HEK293T (cell line): ENCODE results near the gene UBXN4.
"Not testable (repeated sequence)": the region's sequence is repeated elsewhere in the genome, so short reads cannot be mapped to it uniquely, and the experiment has no call there.

Experiments used
- FOXM1 ChIP-seq: fragments of 450-650 bp; IDR thresholded peaks from 2 replicates; pipeline ENCODE4 v1.6.1; 2017; ENCODE audit warnings: mild to moderate bottlenecking, borderline replicate concordance
- L3MBTL2 ChIP-seq: fragments of 450-650 bp; conservative IDR thresholded peaks from 2 replicates; pipeline ENCODE4 v1.6.1; 2016; ENCODE audit warnings: mild to moderate bottlenecking
- SP1 ChIP-seq: fragments of 450-650 bp; IDR thresholded peaks from 2 replicates; pipeline ENCODE4 v1.6.1; 2017
- ZNF384 ChIP-seq: fragments of 450-650 bp; IDR thresholded peaks from 2 replicates; pipeline ENCODE4 v1.6.1; 2016

DNA sequence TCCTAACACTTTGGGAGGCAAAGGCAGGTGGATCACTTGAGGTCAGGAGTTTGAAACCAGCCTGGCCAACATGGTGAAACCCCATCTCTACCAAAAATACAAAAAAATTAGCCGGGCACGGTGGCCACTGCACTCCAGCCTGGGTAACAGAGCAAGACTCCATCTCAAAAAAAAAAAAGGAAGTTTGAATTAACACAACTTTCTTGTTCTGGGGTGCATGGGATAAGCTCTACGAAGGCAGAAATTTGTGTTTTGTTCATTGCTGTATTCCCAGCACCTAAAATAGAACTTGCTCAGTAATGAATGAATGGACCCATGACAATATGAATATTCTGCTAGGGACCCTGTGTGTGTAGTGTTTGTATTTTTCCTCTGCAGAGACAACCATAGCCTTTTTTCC lies 66.2 kb downstream of the UBXN4 start:
- TF ChIP-seq SP1, L3MBTL2, FOXM1, ZNF384: not testable (repeated sequence)
